Measurements from ENCODE around the gene RWDD1.
"Not testable (repeated sequence)": the region's sequence is repeated elsewhere in the genome, so short reads cannot be mapped to it uniquely, and the experiment has no call there.

Gene RWDD1

GRCh38 chr6:116595247-116595646 lies 23.9 kb downstream of the RWDD1 start:
- H3K4me3 ChIP-seq (ENCODE audit: low read depth, low read length): no peak overlapping the region
- no peak for DNase-seq (ENCODE audit: low read depth)

- no peak overlapping the region for H3K4me3 ChIP-seq (ENCODE audit: low read depth, low read length)
- no peak for DNase-seq (ENCODE audit: low read depth)
Observed at GRCh38 chr6:116596815-116597214, 25.5 kb downstream of the RWDD1 start.

- not testable (repeated sequence) for H3K4me3 ChIP-seq (ENCODE audit: low read depth, low read length); DNase-seq (ENCODE audit: low read depth)
Observed at GRCh38 chr6:116603916-116604315, 32.6 kb downstream of the RWDD1 start.

- DNase-seq (ENCODE audit: low read depth): not testable (repeated sequence)
Observed at GRCh38 chr6:116604868-116605267, 33.6 kb downstream of the RWDD1 start.

GRCh38 chr6:116605935-116606334 lies 34.6 kb downstream of the RWDD1 start:
- no peak for DNase-seq (ENCODE audit: low read depth)
- no peak overlapping the region for H3K4me3 ChIP-seq (ENCODE audit: low read depth, low read length)

More at GRCh38 chr6:116604868-116605267, 33.6 kb downstream of the RWDD1 start:
- not testable (repeated sequence) for H3K4me3 ChIP-seq (ENCODE audit: low read depth, low read length)

GRCh38 chr6:116611056-116611455 lies 39.8 kb downstream of the RWDD1 start:
- H3K4me3 ChIP-seq (ENCODE audit: low read depth, low read length): no peak overlapping the region
- no peak for DNase-seq (ENCODE audit: low read depth)

GRCh38 chr6:116615937-116616736 lies 44.8 kb downstream of the RWDD1 start, which contains the start of gene RSPH4A:
Gene RSPH4A (plus strand): TSS chr6:116616479. CDS start chr6:116616624, 145 bp downstream.
- peak; percentile 82 for DNase-seq (ENCODE audit: low read depth)
- peak within 1 kb of the TSS; percentile 59 for H3K4me3 ChIP-seq (ENCODE audit: low read depth, low read length)

GRCh38 chr6:116616737-116617053 lies 45.4 kb downstream of the RWDD1 start:
- no peak for DNase-seq (ENCODE audit: low read depth)
- H3K4me3 ChIP-seq (ENCODE audit: low read depth, low read length): peak overlapping the region; percentile 59

- no peak overlapping the region for H3K4me3 ChIP-seq (ENCODE audit: low read depth, low read length)
- DNase-seq (ENCODE audit: low read depth): no peak
Observed at GRCh38 chr6:116624036-116624805, 52.9 kb downstream of the RWDD1 start.

GRCh38 chr6:116625872-116626271 lies 54.6 kb downstream of the RWDD1 start:
- no peak for DNase-seq (ENCODE audit: low read depth)
- H3K4me3 ChIP-seq (ENCODE audit: low read depth, low read length): no peak overlapping the region

GRCh38 chr6:116629563-116629981 lies 58.3 kb downstream of the RWDD1 start:
- DNase-seq (ENCODE audit: low read depth): no peak
- no peak overlapping the region for H3K4me3 ChIP-seq (ENCODE audit: low read depth, low read length)

GRCh38 chr6:116631379-116631990 lies 60.2 kb downstream of the RWDD1 start:
- DNase-seq (ENCODE audit: low read depth): no peak

GRCh38 chr6:116633685-116634084 lies 62.4 kb downstream of the RWDD1 start:
- DNase-seq (ENCODE audit: low read depth): no peak
- H3K4me3 ChIP-seq (ENCODE audit: low read depth, low read length): no peak overlapping the region

More at GRCh38 chr6:116631379-116631990, 60.2 kb downstream of the RWDD1 start:
- no peak overlapping the region for H3K4me3 ChIP-seq (ENCODE audit: low read depth, low read length)

Measured in skeletal muscle cell (primary cell).